HG03442 (cell line): ENCODE data around the gene IL27RA.

Source experiments
- ATAC-seq: cut with Tn5 transposase; IDR thresholded peaks from one replicate; pipeline ENCODE4 v1.9.1; 2021; ENCODE audit warnings: mild to moderate bottlenecking, moderate library complexity; ENCODE audit not compliant: unreplicated experiment

The IL27RA gene

GRCh38 chr19:14031719-14032480 lies at the start of gene IL27RA:
TSS of gene IL27RA (plus strand) at chr19:14031762. CDS start at chr19:14031873, 111 bp downstream.
- ATAC-seq, result peak; percentile 54

- ATAC-seq, result no peak
Measured at GRCh38 chr19:13981988-13982501, 49.5 kb upstream of the IL27RA start.

DNA sequence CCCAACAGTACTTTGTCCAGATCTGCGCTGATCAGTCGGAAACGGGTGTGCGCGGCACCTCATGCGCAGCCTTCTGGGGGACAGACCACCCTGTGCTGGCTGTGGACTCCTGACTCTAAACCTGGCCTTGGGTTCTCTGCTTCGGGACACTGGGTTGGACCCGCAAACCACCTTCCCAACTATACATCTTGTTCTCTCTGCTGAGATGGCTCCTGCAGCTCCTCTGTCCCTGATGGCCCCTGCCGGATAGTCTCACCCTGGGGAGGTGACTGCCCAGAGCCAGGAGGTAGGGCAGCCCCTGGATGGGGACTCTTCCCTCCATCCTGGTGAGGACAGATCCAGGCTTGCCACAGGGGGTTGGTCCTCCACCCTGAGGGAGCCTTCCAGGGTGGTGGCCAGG lies 48.8 kb upstream of the IL27RA start:
- ATAC-seq, result no peak

DNA sequence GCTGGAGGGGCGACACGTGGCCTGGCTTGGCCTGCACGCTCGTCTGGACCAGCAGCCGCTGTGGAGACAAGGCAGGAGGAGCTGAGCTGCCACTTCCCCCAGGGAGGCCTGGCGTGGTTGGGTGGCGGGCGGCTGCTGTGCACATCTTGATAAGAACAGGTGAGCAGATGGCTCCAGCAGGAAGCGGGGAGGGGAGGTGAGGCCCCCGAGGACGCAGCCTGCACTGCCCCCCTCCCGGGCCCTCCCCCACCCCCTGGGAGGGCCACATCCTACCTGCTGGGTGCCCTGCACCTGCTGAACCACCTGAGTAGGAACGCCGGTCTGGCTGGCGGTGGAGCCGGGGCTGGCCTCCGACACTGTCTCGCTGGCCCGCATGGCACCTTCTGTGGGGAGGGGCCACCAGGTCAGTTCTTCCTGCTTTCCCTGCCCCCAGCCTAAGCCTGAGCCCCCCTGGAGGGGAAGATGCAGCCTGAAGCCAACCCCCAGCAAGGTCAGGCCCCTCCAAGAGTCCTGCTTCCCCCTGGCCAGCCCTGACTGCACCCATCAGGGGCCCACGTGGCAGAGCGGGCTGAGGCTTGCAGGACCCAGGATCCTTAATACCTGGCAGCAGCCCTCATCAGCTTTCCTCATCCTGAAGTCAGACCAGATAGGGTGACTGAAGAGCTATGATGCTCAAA lies 48.2 kb upstream of the IL27RA start:
- ATAC-seq, result no peak

GRCh38 chr19:13984186-13984585 lies 47.4 kb upstream of the IL27RA start:
- no peak for ATAC-seq

GRCh38 chr19:13984875-13985741 lies 46.5 kb upstream of the IL27RA start:
- no peak for ATAC-seq

- ATAC-seq, result peak; percentile 14
Measured at GRCh38 chr19:13985771-13986347, 45.7 kb upstream of the IL27RA start.

DNA sequence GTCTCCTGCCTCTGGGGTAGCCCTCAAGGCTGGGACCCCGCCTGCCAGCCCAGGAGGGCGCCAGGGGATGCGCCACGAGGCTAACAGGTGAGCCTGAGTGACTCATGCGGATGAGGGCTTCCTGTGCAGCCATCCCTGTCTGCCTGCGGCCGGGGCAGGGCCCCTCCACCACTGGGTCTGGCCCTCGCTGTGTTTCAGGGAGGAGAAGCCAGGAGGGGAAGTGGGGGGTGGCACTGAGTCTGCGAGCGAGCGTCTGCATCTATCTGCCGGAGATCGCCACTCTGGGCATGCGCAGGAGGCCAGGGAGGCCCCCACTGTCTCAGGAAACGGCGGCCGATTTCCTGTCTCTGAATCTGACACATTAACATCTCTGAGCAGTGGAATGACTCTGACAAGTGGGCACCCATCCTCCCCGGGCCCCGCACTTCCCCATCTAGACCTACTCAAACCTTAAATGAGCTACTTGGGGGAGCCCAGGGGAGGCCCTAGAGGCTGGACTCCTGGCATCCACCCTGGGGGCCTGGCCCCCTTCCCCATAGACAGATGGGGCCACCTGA lies 45.1 kb upstream of the IL27RA start:
- peak; percentile 73 for ATAC-seq

- ATAC-seq, result no peak
Measured at GRCh38 chr19:13987101-13987890, 44.3 kb upstream of the IL27RA start.

- no peak for ATAC-seq
Measured at GRCh38 chr19:13989487-13989886, 42.1 kb upstream of the IL27RA start.

DNA sequence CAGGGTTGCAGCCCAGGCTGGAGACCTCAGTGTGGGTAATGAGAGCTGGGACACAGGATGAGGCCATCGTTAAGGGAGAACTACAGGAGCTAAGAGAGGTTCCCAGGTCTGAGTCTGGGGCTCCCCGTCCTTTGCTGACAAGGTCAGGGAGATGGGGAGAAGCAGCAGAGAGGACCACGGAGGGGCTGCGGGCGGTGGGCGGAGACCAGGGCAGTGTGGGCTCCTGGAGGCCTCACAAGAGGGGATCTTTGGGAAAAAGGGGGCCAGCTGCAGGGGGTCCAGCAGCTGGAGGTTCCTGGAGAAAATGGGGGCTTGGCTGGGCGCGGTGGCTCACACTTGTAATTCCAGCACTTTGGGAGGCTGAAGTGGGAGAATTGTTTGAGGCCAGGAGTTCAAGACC lies 41.5 kb upstream of the IL27RA start:
- ATAC-seq, result no peak

GRCh38 chr19:13992025-13992424 lies 39.5 kb upstream of the IL27RA start:
- ATAC-seq, result no peak

DNA sequence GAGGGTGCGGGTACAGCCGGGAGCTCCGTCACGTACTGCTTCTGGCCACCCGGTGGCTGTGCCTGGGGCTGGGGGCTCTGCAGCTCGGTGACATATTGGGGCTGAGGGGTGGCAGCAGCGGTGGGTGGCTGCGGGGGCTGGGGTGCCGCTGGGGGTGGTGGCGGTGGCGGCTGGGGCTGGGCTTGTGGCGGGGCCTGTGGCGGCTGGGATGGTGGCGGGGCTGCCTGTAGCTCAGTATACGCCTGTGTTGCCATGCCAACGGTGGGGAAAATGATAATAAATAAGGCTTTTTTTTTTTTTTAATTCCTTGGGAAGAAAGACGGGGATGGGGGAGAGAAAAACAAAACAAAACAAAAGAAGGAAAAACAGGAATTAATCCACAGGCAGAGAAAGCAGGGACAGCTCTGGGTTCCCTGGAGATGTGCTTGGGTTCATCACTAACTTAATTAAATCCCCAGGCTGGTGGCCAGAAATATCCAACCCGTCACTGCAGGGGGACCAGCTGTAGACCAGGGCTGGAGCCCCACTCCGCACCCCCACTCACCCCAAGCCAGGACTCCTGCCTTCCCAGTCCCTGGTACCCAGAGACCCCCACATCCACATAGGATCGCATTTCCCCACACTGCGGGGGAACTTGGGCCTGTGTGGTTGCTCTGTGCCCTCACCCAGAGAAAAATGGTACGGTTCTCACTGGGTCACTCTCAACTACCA lies 37.8 kb upstream of the IL27RA start:
- ATAC-seq, result no peak

DNA sequence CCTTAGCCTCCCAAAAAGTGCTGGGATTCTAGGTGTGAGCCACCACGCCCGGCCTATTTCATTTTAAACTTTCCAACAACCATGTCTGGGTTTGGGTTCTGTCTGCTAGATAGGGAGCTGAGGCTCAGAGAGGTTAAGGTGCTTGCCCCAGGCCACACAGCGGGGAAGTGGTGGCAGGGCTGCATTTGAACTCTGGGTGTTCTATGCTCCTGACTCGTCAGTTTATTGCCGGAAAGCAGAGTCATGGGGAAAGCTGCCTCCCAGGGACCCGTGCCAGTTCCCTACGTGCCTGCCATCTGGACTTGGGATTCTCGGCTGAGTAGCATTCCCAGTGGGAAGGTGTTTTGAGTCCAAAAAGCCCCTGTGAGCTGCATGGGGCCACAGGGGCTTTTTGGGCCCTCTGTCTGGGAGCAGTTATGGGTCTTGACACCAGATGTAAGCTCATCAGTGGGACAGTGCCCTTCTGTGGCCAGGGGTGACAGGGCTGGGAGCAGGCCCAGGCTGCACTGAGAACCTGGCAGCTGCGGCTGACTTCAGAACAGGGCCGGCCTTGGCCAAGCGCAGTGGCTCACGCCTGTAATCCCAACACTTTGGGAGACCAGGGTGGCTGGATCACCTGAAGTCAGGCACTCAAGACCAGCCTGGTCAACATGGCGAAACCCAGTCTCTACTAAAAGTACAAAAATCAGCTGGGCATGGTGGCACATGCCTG lies 36.4 kb upstream of the IL27RA start:
- no peak for ATAC-seq

DNA sequence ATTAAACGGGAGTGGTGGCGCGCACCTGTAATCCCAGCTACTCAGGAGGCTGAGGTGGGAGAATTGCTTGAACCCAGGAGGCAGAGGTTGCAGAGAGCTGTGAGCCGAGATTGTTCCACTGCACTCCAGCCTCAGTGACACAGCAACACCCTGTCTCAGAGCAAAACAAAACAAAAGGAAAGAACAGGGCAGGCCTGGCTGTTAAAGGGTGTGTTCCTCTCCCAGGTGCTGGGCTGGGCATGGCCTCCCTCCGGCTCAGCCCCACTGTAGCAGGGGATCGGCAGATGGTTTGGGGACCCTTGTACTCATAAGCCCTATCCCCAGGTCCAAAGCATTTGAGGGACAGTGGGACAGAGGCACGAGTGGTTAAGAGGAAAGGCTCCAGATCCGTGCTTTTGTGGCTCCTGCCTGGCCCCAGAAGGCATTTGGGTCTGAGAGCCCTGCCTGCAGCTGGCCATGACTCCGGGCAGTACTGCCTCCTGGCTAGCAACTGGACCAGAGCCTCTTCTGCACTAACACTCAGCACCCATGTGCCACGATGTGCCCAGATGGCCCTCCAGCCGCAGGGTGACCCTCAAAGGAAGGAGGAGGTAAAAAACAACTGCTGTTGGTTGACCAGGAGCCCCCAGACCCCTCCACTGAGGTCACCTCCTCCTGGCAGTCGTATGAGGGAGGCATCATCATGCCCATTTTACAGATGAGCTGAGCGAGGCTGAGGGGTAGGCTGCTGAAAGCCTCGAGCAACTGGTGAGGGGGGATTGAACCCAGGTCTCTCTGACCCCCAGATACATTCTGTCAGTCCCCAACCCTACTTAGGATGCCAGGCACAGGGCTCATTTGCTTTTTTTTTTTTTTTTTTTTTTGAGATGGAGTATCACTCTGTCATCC lies 35.4 kb upstream of the IL27RA start:
- no peak for ATAC-seq

GRCh38 chr19:13996928-13997630 lies 34.5 kb upstream of the IL27RA start:
- ATAC-seq, result no peak

DNA sequence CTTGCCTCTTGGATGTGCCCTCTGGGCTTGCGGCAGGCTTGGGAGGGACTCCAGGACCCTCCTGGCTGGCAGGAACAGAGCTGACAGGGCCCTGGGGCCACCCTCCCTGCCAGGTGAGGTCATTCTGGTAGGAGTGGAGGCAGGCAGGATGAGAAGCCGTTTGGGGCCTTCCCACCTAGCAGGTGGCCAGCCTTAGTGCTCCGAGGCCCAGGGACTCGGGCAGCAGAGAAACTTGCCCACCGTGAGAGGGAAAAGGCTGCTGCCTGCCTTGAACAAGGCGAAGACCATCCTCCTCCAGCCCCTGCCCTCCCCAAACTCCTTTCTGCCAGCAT lies 34.0 kb upstream of the IL27RA start:
- no peak for ATAC-seq
